Measurements from ENCODE around the gene FSTL5.

The FSTL5 gene

GRCh38 chr4:161948026-161948770 is 215.6 kb downstream of the FSTL5 start:
- no peak for DNase-seq (ENCODE audit: low read depth in 2 of 3, low spot score in 2 of 3)

DNA sequence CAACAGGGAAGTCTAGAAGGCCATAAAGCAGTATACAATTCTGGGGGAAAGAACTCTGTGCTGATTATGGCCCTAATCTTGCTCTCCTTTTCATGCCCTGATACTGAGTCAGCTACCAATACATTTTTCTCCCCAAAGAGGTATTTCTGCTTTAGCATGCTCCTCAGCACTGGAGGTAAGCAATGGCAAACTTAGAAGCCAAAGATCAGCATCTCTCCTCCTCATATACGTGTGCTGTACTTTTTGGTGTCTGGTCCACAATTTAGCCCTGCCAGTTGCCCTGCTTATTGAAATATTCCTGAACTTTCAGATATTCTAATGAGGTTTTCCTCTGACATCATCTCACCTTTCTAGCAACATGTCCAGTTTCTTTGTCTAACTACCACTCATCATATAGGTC is 226.2 kb downstream of the FSTL5 start:
- DNase-seq (ENCODE audit: low read depth in 2 of 3, low spot score in 2 of 3): no peak

DNA sequence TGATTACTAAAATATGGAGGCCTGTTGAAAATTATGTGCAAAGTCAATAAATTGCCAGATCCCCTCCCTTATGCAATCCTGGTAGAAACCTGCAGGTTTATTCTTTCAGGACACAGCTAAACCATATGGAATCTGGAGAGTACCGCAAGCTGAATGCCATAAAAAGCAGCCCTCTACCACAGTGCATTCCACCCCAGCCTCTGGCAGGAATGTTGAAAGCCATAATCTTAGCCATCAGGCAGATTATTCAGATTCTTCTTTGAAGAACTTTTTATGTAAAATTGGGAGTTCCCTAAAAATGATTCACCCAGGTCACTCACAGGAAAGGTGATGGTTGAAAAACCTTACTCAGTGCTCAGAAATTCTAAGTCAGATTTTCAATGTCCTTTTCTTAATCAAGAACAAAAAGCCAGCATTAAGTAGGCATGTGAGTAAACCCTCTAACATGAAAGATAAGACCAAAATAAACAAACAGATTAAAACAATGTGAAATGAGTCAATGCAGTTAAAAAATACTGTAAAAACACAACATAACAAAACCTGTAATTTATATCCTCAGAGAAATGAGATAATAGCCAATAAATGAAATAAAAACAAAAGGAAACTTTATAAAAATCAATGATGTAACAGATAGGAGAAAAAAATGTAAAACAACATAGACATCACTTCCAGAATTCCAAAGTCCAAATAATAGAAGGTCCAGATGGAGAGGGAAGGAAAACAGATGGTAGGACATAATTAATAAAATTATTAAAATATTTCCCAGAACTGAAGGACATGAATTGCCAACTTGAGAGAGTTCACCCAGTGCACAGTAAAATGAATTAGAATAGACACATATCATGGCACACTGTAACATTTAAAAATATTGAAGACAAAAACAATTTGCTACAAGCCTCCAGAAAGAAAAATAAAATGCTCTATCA is 226.9 kb downstream of the FSTL5 start:
- DNase-seq (ENCODE audit: low read depth in 2 of 3, low spot score in 2 of 3): no peak

- DNase-seq (ENCODE audit: low read depth in 2 of 3, low spot score in 2 of 3): no peak
Observed at GRCh38 chr4:161931089-161931488, 232.7 kb downstream of the FSTL5 start.

DNA sequence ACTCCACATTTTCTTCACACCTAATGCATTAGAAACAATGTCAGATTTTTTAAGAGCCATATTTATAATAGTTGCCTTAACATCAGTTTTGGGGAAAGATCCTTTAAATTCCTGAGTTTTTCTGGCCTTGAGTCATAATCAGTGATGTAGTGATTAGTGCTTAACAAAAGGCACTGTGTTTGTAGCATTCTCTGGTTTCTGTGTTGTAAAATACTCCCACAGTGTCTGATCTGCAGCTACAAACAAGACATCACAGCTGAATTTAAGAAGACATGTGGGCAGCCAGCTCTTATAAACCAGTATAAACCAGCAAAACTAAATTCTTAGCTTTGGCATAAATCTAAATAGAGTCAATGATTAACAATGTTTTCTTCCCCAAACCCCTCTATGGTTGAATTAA is 233.8 kb downstream of the FSTL5 start:
- no peak for DNase-seq (ENCODE audit: low read depth in 2 of 3, low spot score in 2 of 3)

GRCh38 chr4:161926033-161926828 is 237.6 kb downstream of the FSTL5 start:
- DNase-seq (ENCODE audit: low read depth in 2 of 3, low spot score in 2 of 3): no peak

DNA sequence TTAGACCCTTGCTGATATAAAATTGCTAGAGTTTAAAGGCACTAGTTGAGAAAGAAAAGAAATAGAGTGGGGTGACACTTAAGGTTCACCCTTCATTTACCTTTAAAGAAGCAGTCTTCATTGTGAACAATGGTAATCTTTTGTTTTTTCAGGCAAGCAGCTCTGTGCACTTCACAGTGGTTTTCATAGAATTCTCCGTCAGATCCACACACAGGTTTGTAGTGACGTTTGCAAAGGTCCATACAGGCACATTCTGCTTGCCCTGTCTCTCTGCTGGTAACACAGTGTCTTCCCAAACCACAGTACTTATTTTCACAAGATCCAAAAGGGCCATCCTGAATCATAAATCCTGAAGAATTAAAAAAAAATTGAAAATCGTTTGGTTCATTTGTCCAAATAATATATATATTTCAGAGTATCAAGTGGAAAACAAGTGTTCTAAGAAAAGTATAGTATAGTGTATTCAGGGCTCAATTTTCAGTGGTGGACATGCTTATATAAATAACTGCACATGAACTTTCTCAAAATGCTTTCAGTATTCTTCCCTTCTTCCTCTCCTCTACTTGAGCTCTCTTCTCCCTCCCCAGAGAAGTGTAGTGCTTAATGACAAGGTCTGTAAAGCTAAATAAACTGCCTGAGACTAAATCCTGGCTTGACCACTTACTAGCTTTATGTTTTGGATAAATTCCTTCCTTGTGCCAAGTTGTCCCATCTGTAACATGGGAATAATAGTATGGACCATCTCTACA is 243.3 kb downstream of the FSTL5 start:
- no peak for DNase-seq (ENCODE audit: low read depth in 2 of 3, low spot score in 2 of 3)

DNA sequence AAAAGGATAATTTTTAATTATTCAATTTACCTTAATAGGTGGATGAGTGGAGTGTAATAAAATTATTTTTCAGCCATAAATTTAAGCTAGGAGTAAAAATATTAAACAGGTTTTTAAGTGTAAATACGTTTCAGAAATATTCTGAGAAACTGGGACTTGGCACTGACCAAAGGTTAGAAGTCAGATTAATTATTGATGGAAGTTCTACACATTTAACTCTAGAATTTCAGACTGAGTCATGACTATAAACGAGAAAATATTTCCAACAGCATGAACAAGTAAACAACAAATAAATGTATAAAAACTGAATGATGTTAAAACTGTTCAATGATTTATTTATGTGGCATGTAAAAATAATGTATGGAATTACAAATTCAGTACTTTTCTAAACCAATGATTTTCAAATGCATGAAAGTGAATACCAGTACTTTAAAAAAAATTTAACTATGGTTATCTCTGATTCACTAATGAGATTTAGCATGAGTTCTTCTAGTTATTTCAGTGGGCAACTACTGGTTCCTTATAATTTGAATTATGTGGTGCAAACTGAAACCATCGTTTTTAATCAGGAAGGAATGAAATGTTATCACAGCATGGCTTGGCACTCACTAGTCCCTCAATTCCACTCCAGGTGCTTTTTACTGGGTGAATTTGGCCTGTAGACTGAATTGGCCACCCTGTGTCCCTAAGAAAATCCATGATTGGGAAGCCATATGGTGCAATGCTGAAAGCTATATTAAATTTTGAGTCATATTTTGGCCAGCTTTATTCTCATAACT is 244.2 kb downstream of the FSTL5 start:
- DNase-seq (ENCODE audit: low read depth in 2 of 3, low spot score in 2 of 3): no peak

GRCh38 chr4:161916035-161916434 is 247.8 kb downstream of the FSTL5 start:
- DNase-seq (ENCODE audit: low read depth in 2 of 3, low spot score in 2 of 3): no peak

DNA sequence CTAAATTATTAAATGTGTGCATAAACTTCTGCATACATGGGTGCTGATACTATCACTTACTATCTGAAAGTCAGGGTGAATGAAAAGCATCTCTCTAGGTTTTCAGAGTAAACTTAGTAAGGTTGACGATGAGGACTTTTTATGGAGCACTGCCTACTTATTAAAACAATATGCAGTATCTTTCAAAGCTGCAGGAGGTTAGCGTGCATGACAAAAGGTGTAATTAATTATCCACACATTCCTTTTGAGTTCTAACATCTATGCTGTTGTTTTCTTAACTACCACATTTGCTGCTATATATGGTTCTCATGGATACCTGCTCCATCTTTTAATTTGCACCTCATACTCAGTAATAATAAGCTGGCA is 256.2 kb downstream of the FSTL5 start:
- no peak for DNase-seq (ENCODE audit: low read depth in 2 of 3, low spot score in 2 of 3)

DNA sequence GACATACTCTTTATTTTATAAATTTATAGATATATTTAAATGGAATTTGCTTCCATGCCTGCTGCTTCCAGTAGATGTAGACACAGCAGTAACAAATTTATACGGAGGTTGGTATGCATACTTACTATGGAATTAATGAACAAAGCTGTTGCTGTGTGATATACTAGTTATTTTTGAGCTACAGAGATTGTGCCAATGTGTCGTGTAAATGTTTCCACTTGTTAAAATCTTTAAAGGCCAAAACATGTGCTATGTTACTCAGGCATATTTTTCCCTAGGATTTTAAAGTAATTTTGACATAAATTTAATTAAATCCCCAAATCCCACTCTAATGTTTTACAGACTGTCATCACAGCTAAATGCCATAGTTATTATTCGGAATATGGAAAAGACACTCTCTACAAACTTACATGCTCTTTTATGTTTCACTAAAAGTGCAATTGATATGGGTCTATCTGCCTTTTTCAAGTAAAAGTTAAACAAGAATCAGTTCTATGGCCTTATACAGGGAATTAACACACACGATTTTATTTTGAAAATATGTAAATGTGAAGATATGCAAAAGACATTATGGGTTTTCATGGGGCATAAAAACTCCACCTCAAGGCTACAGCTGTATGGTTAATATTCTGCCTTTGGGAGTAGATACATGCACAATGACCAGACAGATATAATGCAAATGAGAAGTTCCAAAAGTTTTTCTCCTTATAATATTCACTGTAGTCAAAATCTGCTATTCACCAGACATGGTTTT is 256.8 kb downstream of the FSTL5 start:
- DNase-seq (ENCODE audit: low read depth in 2 of 3, low spot score in 2 of 3): no peak

DNA sequence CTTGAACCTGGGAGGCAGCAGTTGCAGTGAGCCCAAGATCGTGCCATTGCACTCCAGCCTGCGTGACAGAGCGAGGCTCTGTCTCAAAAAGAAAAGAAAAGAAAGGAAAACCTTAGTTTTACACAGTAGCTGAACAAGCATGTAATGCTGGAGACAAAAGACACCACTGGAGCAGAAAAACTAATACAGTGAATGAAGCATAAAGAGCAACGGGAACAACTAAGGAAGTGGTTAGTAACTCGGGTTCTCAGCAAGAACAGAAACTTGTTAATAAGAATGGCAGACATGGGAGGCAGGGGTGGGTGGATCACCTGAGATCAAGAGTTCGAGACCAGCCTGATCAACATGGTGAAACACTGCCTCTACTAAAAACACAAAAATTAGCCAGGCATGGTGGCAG is 263.7 kb downstream of the FSTL5 start:
- no peak for DNase-seq (ENCODE audit: low read depth in 2 of 3, low spot score in 2 of 3)

DNA sequence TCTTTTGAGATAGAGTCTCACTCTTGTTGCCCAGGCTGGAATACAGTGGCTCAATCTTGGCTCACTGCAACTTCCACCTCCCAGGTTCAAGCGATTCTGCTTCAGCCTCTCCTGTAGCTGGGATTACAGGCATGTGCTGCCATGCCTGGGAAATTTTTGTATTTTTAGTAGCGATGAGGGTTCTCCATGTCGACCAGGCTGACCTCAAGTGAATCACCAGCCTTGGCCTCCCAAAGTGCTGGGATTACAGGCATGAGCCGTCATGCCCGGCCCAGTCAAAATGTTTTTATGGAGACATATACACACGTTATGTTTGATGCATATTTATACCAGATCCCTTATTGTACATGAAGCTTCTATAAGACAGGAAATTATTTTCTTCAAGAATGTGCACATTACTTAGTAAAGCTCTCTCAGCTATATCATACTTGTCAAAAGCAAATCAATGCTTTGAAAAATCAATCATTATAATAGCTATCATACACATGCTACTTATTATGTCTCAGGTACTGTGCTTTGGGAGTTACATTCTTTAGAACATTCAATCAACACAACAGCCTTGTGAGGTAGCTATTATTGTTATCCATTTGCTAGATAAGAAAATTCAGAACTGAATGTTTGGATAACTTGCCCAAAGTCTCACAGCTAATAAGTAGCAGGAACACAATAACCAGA is 269.2 kb downstream of the FSTL5 start:
- no peak for DNase-seq (ENCODE audit: low read depth in 2 of 3, low spot score in 2 of 3)

DNA sequence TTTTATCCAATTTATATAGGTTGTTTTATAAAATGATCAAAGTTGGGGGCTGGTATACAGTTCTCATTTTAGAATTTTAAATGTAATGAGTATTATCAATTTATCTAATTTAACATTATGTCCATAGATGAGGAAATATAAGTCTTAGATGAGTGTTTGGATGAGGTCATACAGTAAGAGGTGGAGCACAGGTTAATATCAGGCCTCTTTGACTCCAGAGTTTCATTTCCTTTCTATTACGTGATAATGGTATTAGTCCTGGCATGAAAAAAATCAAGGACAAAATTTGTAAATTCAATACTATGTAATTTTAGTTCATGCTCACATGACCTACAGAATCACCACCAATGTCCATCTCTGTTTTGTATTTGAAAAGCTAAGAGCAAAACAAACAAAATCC is 269.8 kb downstream of the FSTL5 start:
- no peak for DNase-seq (ENCODE audit: low read depth in 2 of 3, low spot score in 2 of 3)

GRCh38 chr4:161893566-161893965 is 270.2 kb downstream of the FSTL5 start:
- DNase-seq (ENCODE audit: low read depth in 2 of 3, low spot score in 2 of 3): no peak

GRCh38 chr4:161892951-161893350 is 270.8 kb downstream of the FSTL5 start:
- no peak for DNase-seq (ENCODE audit: low read depth in 2 of 3, low spot score in 2 of 3)

DNA sequence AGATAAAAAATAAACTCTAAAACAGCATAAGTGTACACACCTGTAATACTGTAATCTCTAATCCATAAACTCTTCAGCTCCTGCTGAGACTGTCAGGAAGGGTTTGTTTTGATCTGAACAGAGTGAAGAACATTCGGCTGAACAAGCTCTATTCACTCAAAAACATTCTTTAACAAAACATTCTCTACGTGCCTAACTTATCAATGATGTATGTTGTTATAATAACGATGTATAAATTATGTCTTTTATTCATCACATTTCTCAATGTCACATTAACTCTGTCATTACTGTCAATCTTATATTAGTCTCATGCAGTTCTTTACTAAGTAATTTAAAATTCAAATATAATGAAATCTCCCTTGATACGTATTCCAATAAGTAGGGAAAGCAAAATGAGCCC is 280.6 kb downstream of the FSTL5 start:
- no peak for DNase-seq (ENCODE audit: low read depth in 2 of 3, low spot score in 2 of 3)

DNA sequence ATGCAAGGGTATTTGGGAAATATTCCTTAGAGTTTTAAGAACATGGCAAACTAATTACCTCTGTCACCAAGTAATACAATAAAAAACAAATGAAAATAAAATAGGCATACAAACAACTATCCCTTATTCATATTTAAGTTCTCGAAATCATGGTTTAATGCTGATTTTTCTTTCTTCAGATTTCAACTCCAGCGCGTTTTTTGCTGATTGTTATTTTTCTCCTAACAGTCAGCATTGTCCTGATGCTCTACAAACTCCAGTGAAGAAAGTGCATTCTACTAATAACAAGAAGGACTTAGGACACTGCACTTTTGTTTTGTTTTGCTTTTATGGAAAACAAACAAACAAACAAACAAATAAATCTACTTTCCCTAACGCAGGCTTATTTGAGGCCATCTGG is 282.4 kb downstream of the FSTL5 start:
- no peak for DNase-seq (ENCODE audit: low read depth in 2 of 3, low spot score in 2 of 3)

- no peak for DNase-seq (ENCODE audit: low read depth in 2 of 3, low spot score in 2 of 3)
Observed at GRCh38 chr4:161869511-161869910, 294.3 kb downstream of the FSTL5 start.
